Measurements from ENCODE around the gene OR14J1. TPM values are rescaled to one million over a fixed set of nuclear protein-coding genes. Genes with fewer than 3 reads are reported as not detected.
"Not testable (repeated sequence)": the region's sequence is repeated elsewhere in the genome, so short reads cannot be mapped to it uniquely, and the experiment has no call there.

OR14J1 gene
- polyA plus RNA-seq, 3 donors: not detected

DNA sequence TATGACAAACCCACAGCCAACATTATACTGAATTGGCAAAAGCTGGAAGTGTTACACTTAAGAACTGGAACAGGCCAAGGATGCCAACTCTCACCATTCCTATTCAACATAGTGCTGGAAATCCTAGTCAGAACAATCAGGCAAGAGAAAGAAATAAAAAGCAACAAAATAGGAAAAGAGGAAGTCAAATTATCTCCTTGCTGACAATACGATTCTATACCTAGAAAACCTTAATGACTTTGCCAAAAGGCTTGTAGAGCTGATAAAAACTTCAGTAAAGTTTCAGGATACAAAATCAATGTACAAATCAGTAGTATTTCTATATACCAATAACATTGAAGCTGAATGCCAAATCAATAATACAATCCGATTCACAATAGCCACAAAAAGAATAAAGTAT, 34.8 kb downstream of the OR14J1 start:
- Mint-ChIP-seq H3K9me3 (peaks cover 0 to 4% (median 2%) of the 10 kb centered on the region in 7 donors), H3K4me1 (no peaks in the 10 kb centered on the region), H3K36me3 (no peaks in the 10 kb centered on the region), H3K27ac (no peak overlapping the region), H3K27me3 (ENCODE audit: low read depth in 3 of 3) (peaks cover 0 to 3% (median 0%) of the 10 kb centered on the region in 3 donors), H3K4me3 (no peak overlapping the region)
- TF ChIP-seq, protein P1, sequence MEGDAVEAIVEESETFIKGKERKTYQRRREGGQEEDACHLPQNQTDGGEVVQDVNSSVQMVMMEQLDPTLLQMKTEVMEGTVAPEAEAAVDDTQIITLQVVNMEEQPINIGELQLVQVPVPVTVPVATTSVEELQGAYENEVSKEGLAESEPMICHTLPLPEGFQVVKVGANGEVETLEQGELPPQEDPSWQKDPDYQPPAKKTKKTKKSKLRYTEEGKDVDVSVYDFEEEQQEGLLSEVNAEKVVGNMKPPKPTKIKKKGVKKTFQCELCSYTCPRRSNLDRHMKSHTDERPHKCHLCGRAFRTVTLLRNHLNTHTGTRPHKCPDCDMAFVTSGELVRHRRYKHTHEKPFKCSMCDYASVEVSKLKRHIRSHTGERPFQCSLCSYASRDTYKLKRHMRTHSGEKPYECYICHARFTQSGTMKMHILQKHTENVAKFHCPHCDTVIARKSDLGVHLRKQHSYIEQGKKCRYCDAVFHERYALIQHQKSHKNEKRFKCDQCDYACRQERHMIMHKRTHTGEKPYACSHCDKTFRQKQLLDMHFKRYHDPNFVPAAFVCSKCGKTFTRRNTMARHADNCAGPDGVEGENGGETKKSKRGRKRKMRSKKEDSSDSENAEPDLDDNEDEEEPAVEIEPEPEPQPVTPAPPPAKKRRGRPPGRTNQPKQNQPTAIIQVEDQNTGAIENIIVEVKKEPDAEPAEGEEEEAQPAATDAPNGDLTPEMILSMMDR (IDR thresholded peaks at IDR 0.05): no peak
- Histone ChIP-seq H3K4me3 (replicated peaks in 1 of 3; ENCODE audit: low read depth in 2 of 3, low read length in 3 of 3) (no peak overlapping the region), H3K9me3 (replicated peaks in 1 of 2; ENCODE audit: control insufficient read depth in 1 of 2, insufficient read depth in 1 of 2, low read length in 2 of 2) (no peaks in the 10 kb centered on the region), H4K20me1 (ENCODE audit: insufficient read depth, low read length) (no peaks in the 10 kb centered on the region), H2AFZ (ENCODE audit: insufficient read depth, low read depth, low read length, poor library complexity, severe bottlenecking) (no peak overlapping the region), H3K27me3 (ENCODE audit: control insufficient read depth in 2 of 2, insufficient read depth in 2 of 2, low read length in 2 of 2) (no peaks in the 10 kb centered on the region), H3K36me3 (replicated peaks in 1 of 2; ENCODE audit: control insufficient read depth in 1 of 2, insufficient read depth in 2 of 2, low read length in 2 of 2) (no peaks in the 10 kb centered on the region), H3K4me1 (ENCODE audit: control insufficient read depth in 1 of 2, insufficient read depth in 2 of 2, low read length in 2 of 2) (no peaks in the 10 kb centered on the region), H3K27ac (ENCODE audit: low read depth in 1 of 2, low read length in 2 of 2) (no peak overlapping the region), H3K4me2 (replicated peaks; ENCODE audit: extremely low read depth, low read length, poor library complexity, severe bottlenecking) (no peak overlapping the region), H3K9ac (ENCODE audit: insufficient read depth, low read length, poor library complexity, severe bottlenecking) (no peak overlapping the region), H3K79me2 (ENCODE audit: insufficient read depth, low read length) (no peaks in the 10 kb centered on the region)
- WGBS (ENCODE audit: insufficient coverage): no CpG with 5 or more reads among the region's 2 CpGs
- no peak for DNase-seq
- intact Hi-C loops (cut with micrococcal nuclease): no loop called here

DNA sequence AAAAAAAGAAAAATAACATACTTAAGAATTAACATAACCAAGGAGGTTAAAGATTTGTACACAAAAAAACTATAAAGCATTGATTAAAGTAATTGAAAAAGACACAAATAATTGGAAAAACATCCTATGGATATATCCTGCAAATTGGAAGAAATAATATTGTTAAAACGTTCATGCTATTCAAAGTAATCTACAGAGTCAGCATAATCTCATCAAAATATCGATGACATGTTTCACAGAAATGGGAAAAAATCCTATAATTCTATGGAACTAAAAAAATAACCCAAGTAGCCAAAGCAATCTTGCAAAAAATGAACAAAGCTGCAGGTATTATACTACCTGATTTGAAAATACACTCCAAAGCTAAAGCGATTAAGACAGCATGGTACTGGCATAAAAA, 43.9 kb downstream of the OR14J1 start:
- Histone ChIP-seq H3K27ac (ENCODE audit: low read depth in 1 of 2, low read length in 2 of 2) (no peak overlapping the region), H2AFZ (ENCODE audit: insufficient read depth, low read depth, low read length, poor library complexity, severe bottlenecking) (no peak overlapping the region), H3K4me2 (replicated peaks; ENCODE audit: extremely low read depth, low read length, poor library complexity, severe bottlenecking) (no peak overlapping the region), H4K20me1 (ENCODE audit: insufficient read depth, low read length) (no peaks in the 10 kb centered on the region), H3K27me3 (ENCODE audit: control insufficient read depth in 2 of 2, insufficient read depth in 2 of 2, low read length in 2 of 2) (no peaks in the 10 kb centered on the region), H3K4me1 (ENCODE audit: control insufficient read depth in 1 of 2, insufficient read depth in 2 of 2, low read length in 2 of 2) (no peaks in the 10 kb centered on the region), H3K9ac (ENCODE audit: insufficient read depth, low read length, poor library complexity, severe bottlenecking) (no peak overlapping the region), H3K4me3 (replicated peaks in 1 of 3; ENCODE audit: low read depth in 2 of 3, low read length in 3 of 3) (no peak overlapping the region), H3K79me2 (ENCODE audit: insufficient read depth, low read length) (no peaks in the 10 kb centered on the region), H3K36me3 (replicated peaks in 1 of 2; ENCODE audit: control insufficient read depth in 1 of 2, insufficient read depth in 2 of 2, low read length in 2 of 2) (no peaks in the 10 kb centered on the region), H3K9me3 (replicated peaks in 1 of 2; ENCODE audit: control insufficient read depth in 1 of 2, insufficient read depth in 1 of 2, low read length in 2 of 2) (no peaks in the 10 kb centered on the region)
- no CpG with 5 or more reads among the region's 3 CpGs for WGBS (ENCODE audit: insufficient coverage)
- no peaks in the 10 kb centered on the region for H3K36me3 Mint-ChIP-seq
- peaks cover 0 to 2% (median 0%) of the 10 kb centered on the region in 3 donors for H3K27me3 Mint-ChIP-seq (ENCODE audit: low read depth in 3 of 3)
- TF ChIP-seq, protein P1 (IDR thresholded peaks at IDR 0.05): no peak
- H3K9me3 Mint-ChIP-seq: peaks cover 0 to 5% (median 3%) of the 10 kb centered on the region in 7 donors
- no peak overlapping the region for H3K27ac Mint-ChIP-seq
- DNase-seq: no peak
- H3K4me1 Mint-ChIP-seq: no peaks in the 10 kb centered on the region
- H3K4me3 Mint-ChIP-seq: no peak overlapping the region
- intact Hi-C loops (cut with micrococcal nuclease): no loop called here

DNA sequence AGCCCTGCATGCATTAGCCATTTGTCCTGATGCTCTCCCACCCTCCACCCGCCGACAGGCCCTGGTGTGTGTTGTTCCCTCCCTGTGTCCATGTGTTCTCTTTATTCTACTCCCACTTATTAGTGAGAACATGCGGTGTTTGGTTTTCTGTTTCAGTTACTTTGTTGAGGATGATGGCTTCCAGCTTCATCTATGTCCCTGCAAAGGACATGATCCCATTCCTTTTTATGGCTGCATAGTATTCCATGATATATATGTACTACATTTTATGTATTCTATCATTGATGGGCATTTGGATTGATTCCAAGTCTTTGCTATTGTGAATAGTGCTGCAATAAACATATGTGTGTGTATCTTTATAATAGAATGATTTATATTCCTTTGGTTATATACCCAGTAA, 47.8 kb downstream of the OR14J1 start:
- H3K9me3 Mint-ChIP-seq; H3K4me3 Mint-ChIP-seq; H3K27me3 Mint-ChIP-seq (ENCODE audit: low read depth in 3 of 3); intact Hi-C loops (cut with micrococcal nuclease); H3K79me2 ChIP-seq (ENCODE audit: insufficient read depth, low read length); H3K4me1 Mint-ChIP-seq; DNase-seq; H4K20me1 ChIP-seq (ENCODE audit: insufficient read depth, low read length); H3K9me3 ChIP-seq (replicated peaks in 1 of 2; ENCODE audit: control insufficient read depth in 1 of 2, insufficient read depth in 1 of 2, low read length in 2 of 2); H3K4me2 ChIP-seq (replicated peaks; ENCODE audit: extremely low read depth, low read length, poor library complexity, severe bottlenecking); H3K36me3 ChIP-seq (replicated peaks in 1 of 2; ENCODE audit: control insufficient read depth in 1 of 2, insufficient read depth in 2 of 2, low read length in 2 of 2); H3K4me1 ChIP-seq (ENCODE audit: control insufficient read depth in 1 of 2, insufficient read depth in 2 of 2, low read length in 2 of 2); H2AFZ ChIP-seq (ENCODE audit: insufficient read depth, low read depth, low read length, poor library complexity, severe bottlenecking); H3K9ac ChIP-seq (ENCODE audit: insufficient read depth, low read length, poor library complexity, severe bottlenecking); H3K27ac ChIP-seq (ENCODE audit: low read depth in 1 of 2, low read length in 2 of 2); H3K27me3 ChIP-seq (ENCODE audit: control insufficient read depth in 2 of 2, insufficient read depth in 2 of 2, low read length in 2 of 2); H3K27ac Mint-ChIP-seq; H3K4me3 ChIP-seq (replicated peaks in 1 of 3; ENCODE audit: low read depth in 2 of 3, low read length in 3 of 3); H3K36me3 Mint-ChIP-seq: not testable (repeated sequence)
- no CpG with 5 or more reads among the region's 3 CpGs for WGBS (ENCODE audit: insufficient coverage)
